Measurements from ENCODE around the gene RUNX1. TPM values are rescaled to one million over a fixed set of nuclear protein-coding genes. Genes with fewer than 3 reads are reported as not detected.
"Not testable (repeated sequence)": the region's sequence is repeated elsewhere in the genome, so short reads cannot be mapped to it uniquely, and the experiment has no call there.

Gene RUNX1
- total RNA-seq, 1 donor from 2014 or later = 4.4 TPM

- not testable (repeated sequence) for DNase-seq (ENCODE audit: low read depth, low spot score)
These were observed 55.6 kb downstream of the RUNX1 start for GRCh38 chr21:34993521-34993921.

- no peak for DNase-seq (ENCODE audit: low read depth, low spot score)
These were observed 56.2 kb downstream of the RUNX1 start for GRCh38 chr21:34992736-34993398.

GRCh38 chr21:34992180-34992579 is 56.9 kb downstream of the RUNX1 start:
- no peak for DNase-seq (ENCODE audit: low read depth, low spot score)

- no peak for DNase-seq (ENCODE audit: low read depth, low spot score)
These were observed 57.6 kb downstream of the RUNX1 start for GRCh38 chr21:34991366-34991957.

DNA sequence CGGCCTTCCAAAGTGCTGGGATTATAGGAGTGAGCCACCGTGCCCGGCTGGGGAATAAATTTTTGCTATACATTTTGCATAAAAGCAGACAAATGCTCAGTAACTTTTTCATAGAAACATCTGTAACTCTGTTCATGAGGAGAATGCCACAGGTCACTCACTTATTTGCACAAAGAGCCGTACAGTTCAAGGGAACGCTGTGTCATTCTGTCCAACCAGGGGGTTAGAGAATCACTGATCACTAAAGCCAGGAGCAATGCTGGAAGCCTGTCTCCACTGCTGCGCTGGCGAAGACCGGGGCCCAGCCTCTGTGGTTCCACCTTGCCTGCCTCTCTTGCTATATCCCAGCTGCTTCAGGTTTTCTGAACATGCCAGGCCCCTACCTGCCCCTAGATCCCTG is 58.3 kb downstream of the RUNX1 start:
- no peak for DNase-seq (ENCODE audit: low read depth, low spot score)

DNA sequence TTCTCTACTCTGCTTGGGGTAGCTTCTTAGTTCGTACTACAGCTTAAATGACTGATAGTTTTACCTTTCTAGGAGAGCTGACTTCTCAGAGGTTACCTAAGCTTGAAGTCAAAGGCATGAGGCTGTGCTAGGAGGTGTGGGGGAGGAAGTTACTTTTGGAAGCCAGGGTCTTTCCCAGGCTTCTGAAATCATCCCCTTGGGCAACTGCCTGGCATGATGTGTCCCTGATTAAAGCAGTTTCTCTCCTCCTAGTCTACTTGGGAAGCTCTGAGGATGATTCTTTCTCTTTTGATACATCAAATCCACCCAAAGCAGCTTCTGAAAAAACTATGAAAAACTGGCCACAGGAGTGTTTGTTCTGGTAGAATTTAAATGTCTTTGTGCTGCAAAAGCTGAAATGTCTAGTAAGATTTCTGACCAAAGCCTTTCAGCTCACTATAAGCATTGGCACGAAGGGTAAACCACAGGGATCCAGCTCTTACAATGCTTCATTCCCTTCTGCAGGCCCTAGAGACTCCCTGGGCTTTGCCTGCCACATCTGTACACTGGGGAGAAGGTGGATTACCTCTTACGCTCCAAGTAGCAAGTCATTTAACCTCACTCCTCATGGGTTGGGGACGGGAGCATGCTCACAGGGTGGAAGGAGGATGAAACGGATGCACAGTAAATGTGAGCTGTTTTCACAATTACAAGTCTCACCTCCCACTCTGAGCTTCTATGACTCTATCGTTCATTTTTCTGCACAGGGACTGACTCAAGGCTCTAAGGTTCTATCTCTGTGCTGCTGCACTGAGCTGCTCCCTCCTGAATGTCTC is 59.6 kb downstream of the RUNX1 start:
- no peak for DNase-seq (ENCODE audit: low read depth, low spot score)

DNA sequence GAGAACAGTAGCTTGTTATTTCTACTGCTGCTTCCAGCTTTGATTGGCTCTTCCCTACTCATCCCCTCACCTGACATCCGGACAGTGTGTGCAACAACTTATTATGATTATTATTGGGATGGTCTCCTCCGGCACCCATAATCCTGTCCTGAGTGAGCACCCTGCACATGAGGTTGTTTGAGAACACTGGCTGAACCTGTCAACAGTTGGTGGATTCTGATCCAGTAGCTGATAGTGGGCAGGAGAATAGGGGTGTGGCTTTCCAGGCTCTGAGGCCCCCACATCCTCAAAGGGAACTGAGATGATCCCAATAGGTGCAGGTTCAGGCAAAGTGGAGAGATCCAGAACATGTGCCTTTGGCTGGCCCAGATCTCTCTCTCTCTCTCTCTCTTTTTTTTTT is 60.5 kb downstream of the RUNX1 start:
- no peak for DNase-seq (ENCODE audit: low read depth, low spot score)

- no peak for DNase-seq (ENCODE audit: low read depth, low spot score)
These were observed 61.0 kb downstream of the RUNX1 start for GRCh38 chr21:34988139-34988538.

DNA sequence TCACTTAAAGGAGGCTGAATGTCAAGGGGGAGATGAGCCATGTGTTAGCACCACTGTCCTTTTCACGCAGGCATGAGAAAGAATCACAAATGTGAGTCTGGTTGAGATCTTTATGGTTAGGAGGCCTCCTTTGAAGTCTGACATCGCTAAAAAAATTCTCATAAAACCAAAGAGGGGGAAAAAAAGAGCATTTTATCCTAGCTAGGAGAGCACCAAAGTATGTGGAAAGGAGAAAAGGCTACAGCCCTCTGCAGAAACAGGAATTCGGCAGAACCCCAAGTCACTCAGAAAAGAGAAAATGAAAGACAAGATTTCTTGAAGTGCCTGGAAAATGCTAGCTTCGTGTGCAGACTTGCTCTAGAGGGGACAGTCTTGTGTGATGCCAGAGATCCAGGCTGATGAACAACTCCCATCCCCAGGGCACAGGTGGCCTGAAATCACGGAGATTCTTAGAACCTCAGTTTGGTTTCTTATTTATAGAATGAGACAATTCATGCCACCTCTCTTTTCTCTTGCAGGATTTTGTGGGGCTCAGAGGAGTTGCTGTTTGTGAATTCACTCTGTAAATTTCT is 61.5 kb downstream of the RUNX1 start:
- no peak for DNase-seq (ENCODE audit: low read depth, low spot score)

GRCh38 chr21:34986561-34987500 is 62.3 kb downstream of the RUNX1 start:
- no peak for DNase-seq (ENCODE audit: low read depth, low spot score)

GRCh38 chr21:34984356-34985058 is 64.6 kb downstream of the RUNX1 start:
- DNase-seq (ENCODE audit: low read depth, low spot score) = no peak

- DNase-seq (ENCODE audit: low read depth, low spot score) = no peak
These were observed 65.4 kb downstream of the RUNX1 start for GRCh38 chr21:34983680-34984086.

GRCh38 chr21:34981791-34982190 is 67.3 kb downstream of the RUNX1 start:
- DNase-seq (ENCODE audit: low read depth, low spot score) = no peak

- no peak for DNase-seq (ENCODE audit: low read depth, low spot score)
These were observed 68.5 kb downstream of the RUNX1 start for GRCh38 chr21:34980423-34981115.

- no peak for DNase-seq (ENCODE audit: low read depth, low spot score)
These were observed 69.7 kb downstream of the RUNX1 start for GRCh38 chr21:34979383-34979782.

GRCh38 chr21:34977333-34977732 is 71.8 kb downstream of the RUNX1 start:
- no peak for DNase-seq (ENCODE audit: low read depth, low spot score)

DNA sequence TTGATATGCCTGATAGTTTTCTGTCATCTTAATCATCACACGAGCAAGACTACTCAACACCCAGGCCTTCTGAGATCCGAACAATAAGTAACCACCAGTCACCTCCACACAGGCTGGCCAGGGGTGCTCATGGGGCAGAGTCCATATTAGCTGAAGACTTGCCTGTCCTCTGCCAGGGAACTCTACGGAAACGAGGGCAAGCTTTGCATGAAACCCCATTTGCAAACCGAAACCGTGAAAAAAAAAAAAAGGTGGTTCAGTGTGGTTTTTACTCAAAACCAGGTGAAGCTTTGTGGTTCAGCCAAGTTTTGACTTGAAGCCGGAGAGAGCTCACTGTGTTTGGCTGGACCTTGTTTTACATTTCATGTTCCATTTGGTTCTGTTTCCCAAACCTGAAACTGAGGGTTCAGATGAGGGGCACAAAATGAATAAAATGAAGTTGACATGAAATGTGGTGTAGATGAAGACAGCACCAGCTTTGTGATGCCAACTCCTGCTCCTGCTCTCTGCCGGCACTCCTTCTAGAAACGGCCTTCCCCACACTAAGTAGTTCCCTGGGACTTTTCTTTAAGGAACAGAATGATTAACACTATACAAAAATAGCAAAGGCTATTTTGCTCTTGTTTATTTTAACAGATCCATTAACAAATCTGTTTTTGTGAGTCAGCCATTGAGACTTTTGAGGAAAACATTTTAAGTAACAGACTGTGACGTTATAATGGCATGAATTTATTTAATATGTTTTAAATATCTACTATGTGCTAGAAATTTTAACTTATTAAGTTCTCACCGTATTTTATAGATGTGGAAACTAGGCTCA is 74.7 kb downstream of the RUNX1 start:
- no peak for DNase-seq (ENCODE audit: low read depth, low spot score)

DNA sequence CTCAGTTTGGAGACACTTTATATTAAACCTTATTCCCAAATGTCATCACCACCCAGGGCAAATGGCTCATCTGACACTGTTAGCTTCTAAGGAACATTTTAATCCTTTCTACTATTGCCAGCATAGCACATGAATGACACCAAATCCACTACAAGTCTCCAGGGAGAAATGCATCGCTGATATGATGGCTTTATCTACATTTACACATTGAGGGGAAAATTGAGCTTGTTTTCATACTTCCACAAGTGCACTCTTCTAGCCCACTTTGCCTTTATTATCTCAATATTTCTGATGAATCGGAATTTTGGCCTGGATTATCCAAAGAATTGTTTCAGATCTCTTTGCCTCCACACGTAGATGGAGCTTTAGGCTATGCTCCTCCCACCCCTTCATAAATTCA is 75.4 kb downstream of the RUNX1 start:
- DNase-seq (ENCODE audit: low read depth, low spot score) = no peak

DNA sequence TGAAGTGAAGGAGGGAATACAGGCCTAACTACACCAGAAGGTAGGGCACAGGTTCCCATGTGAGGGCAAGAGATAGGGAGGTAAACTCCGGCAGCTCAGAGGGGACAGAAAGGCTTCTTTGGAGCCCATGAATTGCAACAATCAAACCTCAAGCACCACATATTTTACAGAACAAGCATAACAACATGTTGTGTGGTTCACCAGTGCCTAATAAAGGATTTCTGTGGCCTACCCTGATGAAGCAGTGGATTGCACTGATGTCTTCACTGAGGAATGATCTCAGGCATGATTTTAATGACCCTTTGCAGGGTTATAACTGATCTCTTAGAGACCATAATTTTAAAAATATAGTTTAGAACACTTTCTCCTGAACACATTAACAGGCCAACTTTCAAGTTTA is 77.4 kb downstream of the RUNX1 start:
- no peak for DNase-seq (ENCODE audit: low read depth, low spot score)
